Esophagus muscularis mucosa (tissue), 3 donors: ENCODE results near the gene RERE.

Experiments used
- POLR2A ChIP-seq: fragments of 450-650 bp; IDR thresholded peaks from one replicate; pipeline ENCODE4 v1.6.1; 2017; ENCODE audit warnings: antibody characterized with exemption, moderate library complexity, mild to moderate bottlenecking, low read depth
- TF ChIP-seq, protein P1 (sequence below), 3 experiments: fragments of 200-600 bp in 2 of 3; fragments of 450-650 bp in 1 of 3; sonication (generic) in 2 of 3; IDR thresholded peaks; one replicate each; pipeline ENCODE4 v1.5.1; 2017 to 2019; ENCODE audit warnings: antibody characterized with exemption in 3 of 3, mild to moderate bottlenecking in 2 of 3, moderate library complexity in 1 of 3

DNA sequence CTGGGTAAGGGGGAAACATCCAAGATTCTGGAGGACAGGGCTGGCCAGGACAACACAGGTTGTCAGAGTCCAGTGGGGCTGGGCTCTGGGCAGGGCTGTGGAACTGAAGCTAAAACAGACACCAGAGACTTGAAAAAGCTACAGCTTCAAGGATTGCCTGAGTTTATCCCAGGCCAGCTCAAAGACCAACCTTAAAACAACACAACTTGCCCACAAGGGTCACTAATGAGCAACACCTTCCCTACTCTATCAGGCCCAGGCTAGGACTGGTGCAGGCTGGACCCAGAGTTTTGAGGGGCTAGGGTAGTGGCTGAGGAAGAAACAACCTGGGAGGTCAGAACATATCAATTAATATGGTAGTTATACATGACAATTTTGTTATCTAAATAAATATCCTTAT lies 338.9 kb downstream of the RERE start:
- TF ChIP-seq, protein P1, sequence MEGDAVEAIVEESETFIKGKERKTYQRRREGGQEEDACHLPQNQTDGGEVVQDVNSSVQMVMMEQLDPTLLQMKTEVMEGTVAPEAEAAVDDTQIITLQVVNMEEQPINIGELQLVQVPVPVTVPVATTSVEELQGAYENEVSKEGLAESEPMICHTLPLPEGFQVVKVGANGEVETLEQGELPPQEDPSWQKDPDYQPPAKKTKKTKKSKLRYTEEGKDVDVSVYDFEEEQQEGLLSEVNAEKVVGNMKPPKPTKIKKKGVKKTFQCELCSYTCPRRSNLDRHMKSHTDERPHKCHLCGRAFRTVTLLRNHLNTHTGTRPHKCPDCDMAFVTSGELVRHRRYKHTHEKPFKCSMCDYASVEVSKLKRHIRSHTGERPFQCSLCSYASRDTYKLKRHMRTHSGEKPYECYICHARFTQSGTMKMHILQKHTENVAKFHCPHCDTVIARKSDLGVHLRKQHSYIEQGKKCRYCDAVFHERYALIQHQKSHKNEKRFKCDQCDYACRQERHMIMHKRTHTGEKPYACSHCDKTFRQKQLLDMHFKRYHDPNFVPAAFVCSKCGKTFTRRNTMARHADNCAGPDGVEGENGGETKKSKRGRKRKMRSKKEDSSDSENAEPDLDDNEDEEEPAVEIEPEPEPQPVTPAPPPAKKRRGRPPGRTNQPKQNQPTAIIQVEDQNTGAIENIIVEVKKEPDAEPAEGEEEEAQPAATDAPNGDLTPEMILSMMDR (IDR thresholded peaks at IDR 0.05): no peak
- no peak for TF ChIP-seq POLR2A
